Right cardiac atrium (tissue), 5 donors: ENCODE data around the gene FNDC3B. TPM values are rescaled to one million over a fixed set of nuclear protein-coding genes. Genes with fewer than 3 reads are reported as not detected.
A peak's percentile ranks its signal among the peaks of the same experiment; 100 is the strongest.

Experiments used
- ATAC-seq, 2 donors: fragments of 200-7000 bp; cut with Tn5 transposase; one replicate each; pipeline versions ENCODE4 v1.8.0 to v1.9.1; 2020; ENCODE audit warnings: moderate library complexity in 2 of 2, mild to moderate bottlenecking in 1 of 2
- DNase-seq, 3 donors: peaks; one replicate each; pipeline ENCODE4 v3.0.0-alpha.2; 2020
- H3K27ac ChIP-seq: one replicate; pipeline ENCODE4 v1.5.1; 2013; ENCODE audit warnings: mild to moderate bottlenecking, low read length, control low read depth, moderate library complexity
- H3K27me3 ChIP-seq: one replicate; pipeline ENCODE4 v1.6.1; 2013; ENCODE audit not compliant: control insufficient read depth, insufficient read depth
- H3K4me1 ChIP-seq: one replicate; pipeline ENCODE4 v1.6.1; 2013; ENCODE audit warnings: low read length; ENCODE audit not compliant: control insufficient read depth, insufficient read depth
- H3K4me3 ChIP-seq: one replicate; pipeline ENCODE4 v1.5.1; 2013; ENCODE audit warnings: low read length, control low read depth
- H3K9me3 ChIP-seq: one replicate; pipeline ENCODE4 v1.6.1; 2013; ENCODE audit warnings: low read length; ENCODE audit not compliant: control insufficient read depth
- WGBS: extraction: QIAGEN DNeasy Blood & Tissue Kit; methylation state at CpG from one replicate; pipeline ENCODE4 v1.1.7; 2013; 5-methylcytosine and 5-hydroxymethylcytosine counted together
- intact Hi-C, 4 donors: fragments of 100-400 bp; cut with DNase I; formaldehyde crosslinking; loops; one replicate each; pipeline versions ENCODE4 v1.11.0 to v1.14.0; 2022 to 2023
- polyA plus RNA-seq: library from polyadenylated mRNA; stranded (reverse); fragments of 200-250 nt; gene quantifications from one replicate; pipeline ENCODE4 v1.2.3, GENCODE V29; 2013
- total RNA-seq, 4 donors: library from RNA; stranded (reverse); fragmentation: NEBNext Ultra II Directional; extraction: Animal tissue kit (Norgen Biotek cat#: 25700); gene quantifications; one replicate each; pipeline ENCODE4 v1.2.1, GENCODE V29; 2021
- donor health status: healthy with polysubstance abuse.
- donor health status: DM: no; HTN: yes; CAD: no.
- donor health status: DM: no; HTN: no; CAD: no.
- donor health status: DM: no; HTN: yes; CAD: no; lungs with severe emphysema.
- donor health status: DM: yes; HTN: yes; CAD: no.

Gene FNDC3B
- total and polyA plus RNA-seq, 5 donors: 15.8 to 117 (median 83.0) TPM

DNA sequence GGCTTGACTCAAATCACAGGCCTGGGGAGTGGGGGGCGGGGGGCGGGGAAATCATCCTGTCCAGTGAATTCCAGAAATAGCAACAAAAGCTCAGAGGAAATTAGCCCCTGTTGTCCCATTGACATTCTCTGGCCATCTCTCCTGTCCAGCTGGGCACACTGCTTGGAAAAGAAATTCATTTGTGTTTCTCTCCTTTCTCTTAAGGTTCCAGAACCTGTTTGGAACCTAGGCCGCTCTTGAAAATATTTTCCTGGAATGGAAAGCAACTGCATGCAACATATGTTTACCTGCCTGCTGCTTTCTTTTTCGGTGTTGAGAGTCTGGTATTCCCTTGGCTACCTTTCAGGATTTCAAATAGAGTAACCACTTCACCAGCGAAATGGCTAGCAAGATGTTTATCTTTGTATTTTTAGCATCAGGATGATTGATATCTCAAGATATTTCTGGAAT, 239.8 kb downstream of the FNDC3B start:
- no peak overlapping the region for H3K27ac ChIP-seq
- DNase-seq (no peak), ATAC-seq (no peak)
- no peak overlapping the region for H3K4me3 ChIP-seq
- intact Hi-C loops: no loop called here
- 33% methylated on average over 5 of the region's 5 CpGs for WGBS
- peaks cover 7% of the 10 kb centered on the region for H3K4me1 ChIP-seq
- H3K9me3 ChIP-seq: no peaks in the 10 kb centered on the region
- no peaks in the 10 kb centered on the region for H3K27me3 ChIP-seq

DNA sequence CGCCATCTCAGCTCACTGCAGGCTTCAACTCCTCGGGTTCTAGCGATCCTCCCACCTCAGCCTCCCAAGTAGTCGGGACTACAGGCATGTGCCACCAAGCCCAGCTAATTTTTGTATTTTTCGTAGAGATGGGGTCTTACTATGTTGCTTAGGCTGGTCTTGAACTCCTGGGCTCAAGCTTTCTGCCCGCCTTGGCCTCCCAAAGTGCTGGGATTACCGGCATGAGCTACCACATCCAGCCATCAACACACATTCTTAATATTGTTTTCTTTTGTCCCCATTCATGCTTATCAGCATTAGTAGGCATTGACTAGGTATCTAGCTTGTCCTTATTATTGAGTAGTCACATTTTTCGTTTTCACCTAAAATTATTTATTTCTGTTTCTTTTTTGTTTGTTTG, 240.6 kb downstream of the FNDC3B start:
- peaks cover 5% of the 10 kb centered on the region for H3K4me1 ChIP-seq
- intact Hi-C loops: loop anchor here in 1 of 4 donors (10.0 kb wide), 1 partner anchor 235 kb away; no protein-coding TSS in a partner anchor
- H3K27me3 ChIP-seq: no peaks in the 10 kb centered on the region
- DNase-seq (no peak), ATAC-seq (no peak)
- H3K9me3 ChIP-seq: no peaks in the 10 kb centered on the region
- WGBS: 86% methylated on average over 8 of the region's 8 CpGs
- H3K4me3 ChIP-seq: no peak overlapping the region
- no peak overlapping the region for H3K27ac ChIP-seq

DNA sequence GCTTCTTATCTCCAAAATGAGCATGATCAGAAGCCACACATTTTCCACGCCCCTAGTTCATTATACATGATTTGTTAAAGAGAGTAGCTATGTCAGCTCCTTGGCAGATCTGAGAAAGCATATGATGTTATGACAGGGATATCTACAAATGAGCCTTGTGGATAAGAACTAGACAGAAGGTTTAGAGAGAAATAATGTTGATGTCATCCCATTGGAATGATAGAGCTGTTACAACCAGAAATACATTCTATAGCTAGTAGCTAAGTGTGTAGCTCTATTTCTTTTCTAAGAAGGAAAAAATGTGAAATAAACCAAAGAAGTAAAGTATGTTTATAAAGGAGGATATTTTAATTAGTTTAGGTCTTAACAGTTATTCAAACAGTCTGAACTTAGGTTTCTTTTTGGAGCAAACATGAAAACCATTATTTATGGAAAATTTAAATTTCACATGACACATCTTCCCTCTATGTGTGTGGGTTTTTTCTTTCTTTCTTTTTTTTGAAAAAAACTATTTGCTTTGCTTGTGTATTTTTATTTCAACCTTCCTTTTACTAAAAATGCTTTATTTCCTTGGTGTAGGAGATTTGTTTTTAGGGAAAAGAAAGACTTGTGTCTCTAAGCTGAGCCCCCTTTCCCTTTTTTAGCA, 241.2 kb downstream of the FNDC3B start:
- Histone ChIP-seq H3K4me1 (peaks cover 5% of the 10 kb centered on the region), H3K27me3 (no peaks in the 10 kb centered on the region), H3K4me3 (no peak overlapping the region), H3K27ac (no peak overlapping the region), H3K9me3 (no peaks in the 10 kb centered on the region)
- ATAC-seq (peak in 1 of 2 donors; percentile 42), DNase-seq (no peak)
- intact Hi-C loops: loop anchor here in 1 of 4 donors (10.0 kb wide), 1 partner anchor 236 kb away; no protein-coding TSS in a partner anchor
- WGBS: 58% methylated on average over 1 of the region's 1 CpG

DNA sequence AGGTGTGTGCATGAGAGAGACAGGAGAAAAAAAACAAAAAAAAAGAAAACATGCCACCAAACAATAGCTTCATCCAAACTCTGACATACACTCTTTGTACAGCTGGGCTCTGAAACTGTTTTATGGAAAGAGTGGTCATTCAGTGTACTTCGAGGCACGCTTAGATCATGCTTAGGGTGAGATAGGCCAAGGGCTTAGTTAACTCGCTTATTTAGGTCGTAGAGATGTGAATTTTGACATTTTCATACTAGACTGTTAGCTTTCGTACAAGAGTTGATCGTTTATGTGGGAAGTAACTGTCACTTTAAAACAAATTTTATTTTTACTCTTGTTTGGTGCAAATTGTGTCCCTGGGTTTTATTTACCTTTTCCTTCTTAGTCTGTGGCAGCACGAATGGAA, 242.5 kb downstream of the FNDC3B start:
- 76% methylated on average over 7 of the region's 7 CpGs for WGBS
- no peak overlapping the region for H3K27ac ChIP-seq
- intact Hi-C loops: loop anchor here in 1 of 4 donors (10.0 kb wide), 1 partner anchor 237 kb away; no protein-coding TSS in a partner anchor
- H3K9me3 ChIP-seq: no peaks in the 10 kb centered on the region
- DNase-seq: no peak
- H3K4me1 ChIP-seq: peaks cover 8% of the 10 kb centered on the region
- no peaks in the 10 kb centered on the region for H3K27me3 ChIP-seq
- ATAC-seq: no peak
- H3K4me3 ChIP-seq: no peak overlapping the region

DNA sequence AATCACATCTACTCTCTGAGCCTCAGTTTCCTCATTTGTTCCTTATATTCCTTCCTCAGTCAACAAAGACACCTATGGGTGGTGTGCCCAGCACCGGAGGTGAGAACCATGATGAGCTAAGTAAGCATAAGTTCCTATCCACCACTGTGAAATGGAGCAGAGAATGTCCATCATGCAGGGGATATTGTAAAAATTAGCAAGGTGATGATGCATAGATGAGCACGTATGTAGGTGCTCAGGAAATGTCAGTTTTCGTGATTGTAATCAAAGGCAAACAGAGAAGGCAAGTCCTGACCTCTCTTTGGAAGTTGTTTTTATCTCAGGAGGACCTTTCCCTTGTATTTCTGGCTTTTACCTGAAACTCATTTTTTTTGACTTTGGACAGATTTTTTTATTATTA, 243.5 kb downstream of the FNDC3B start:
- Histone ChIP-seq H3K27me3 (no peaks in the 10 kb centered on the region), H3K27ac (no peak overlapping the region), H3K4me1 (peaks cover 12% of the 10 kb centered on the region), H3K9me3 (no peaks in the 10 kb centered on the region), H3K4me3 (no peak overlapping the region)
- 94% methylated on average over 3 of the region's 3 CpGs for WGBS
- ATAC-seq (no peak), DNase-seq (no peak)
- intact Hi-C loops: loop anchor here in 1 of 4 donors (10.0 kb wide), 1 partner anchor 238 kb away; no protein-coding TSS in a partner anchor

DNA sequence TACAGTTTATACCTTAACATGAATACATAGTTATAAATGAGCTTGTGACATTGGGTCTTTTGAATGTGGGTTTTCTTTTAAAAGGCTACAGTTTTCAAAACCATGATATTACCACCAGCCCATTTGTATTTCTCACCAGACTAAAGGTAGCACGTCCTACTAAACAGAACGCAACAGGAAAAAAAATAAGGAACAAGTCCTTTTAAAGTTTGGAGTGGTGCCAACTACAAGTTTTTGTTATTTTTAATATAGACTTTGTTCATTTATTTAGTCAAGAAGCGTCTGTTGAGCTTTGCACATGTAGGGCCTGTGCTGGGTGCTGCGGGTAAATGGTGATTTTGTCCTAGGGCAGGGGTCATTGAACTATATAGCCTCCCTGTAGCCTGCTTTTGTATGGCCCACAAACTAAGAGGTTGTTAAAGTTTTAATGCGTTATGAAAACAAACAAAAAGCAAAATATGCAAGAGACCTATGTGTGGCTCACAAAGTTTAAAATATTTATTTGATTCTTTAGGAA, 244.5 kb downstream of the FNDC3B start:
- no peaks in the 10 kb centered on the region for H3K27me3 ChIP-seq
- intact Hi-C loops: loop anchor here in 1 of 4 donors (10.0 kb wide), 1 partner anchor 239 kb away; no protein-coding TSS in a partner anchor
- WGBS: 65% methylated on average over 5 of the region's 5 CpGs
- no peaks in the 10 kb centered on the region for H3K9me3 ChIP-seq
- peaks cover 12% of the 10 kb centered on the region for H3K4me1 ChIP-seq
- DNase-seq (no peak), ATAC-seq (no peak)
- H3K27ac ChIP-seq: no peak overlapping the region
- no peak overlapping the region for H3K4me3 ChIP-seq

DNA sequence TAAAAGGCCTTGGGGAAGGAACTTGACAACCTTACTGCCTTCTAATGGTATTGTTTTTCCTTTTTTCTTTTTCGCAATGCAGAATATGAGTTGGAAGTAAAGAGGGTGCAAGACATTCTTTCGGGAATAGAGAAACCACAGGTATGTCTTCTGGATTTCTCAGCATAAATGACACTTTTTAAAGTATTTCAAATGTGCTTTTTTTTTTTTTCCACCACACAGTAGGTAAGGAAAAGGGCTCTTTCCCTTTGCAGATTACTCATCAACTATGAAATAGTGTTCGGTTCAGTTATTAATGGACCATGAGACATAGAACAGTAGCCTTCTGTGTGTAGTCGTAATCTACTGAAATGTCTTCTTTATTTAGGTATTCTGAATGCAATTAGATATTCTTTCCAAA, 246.5 kb downstream of the FNDC3B start:
- no peak overlapping the region for H3K27ac ChIP-seq
- ATAC-seq: no peak
- intact Hi-C loops: loop anchor here in 1 of 4 donors (10.0 kb wide), 1 partner anchor 241 kb away; no protein-coding TSS in a partner anchor

DNA sequence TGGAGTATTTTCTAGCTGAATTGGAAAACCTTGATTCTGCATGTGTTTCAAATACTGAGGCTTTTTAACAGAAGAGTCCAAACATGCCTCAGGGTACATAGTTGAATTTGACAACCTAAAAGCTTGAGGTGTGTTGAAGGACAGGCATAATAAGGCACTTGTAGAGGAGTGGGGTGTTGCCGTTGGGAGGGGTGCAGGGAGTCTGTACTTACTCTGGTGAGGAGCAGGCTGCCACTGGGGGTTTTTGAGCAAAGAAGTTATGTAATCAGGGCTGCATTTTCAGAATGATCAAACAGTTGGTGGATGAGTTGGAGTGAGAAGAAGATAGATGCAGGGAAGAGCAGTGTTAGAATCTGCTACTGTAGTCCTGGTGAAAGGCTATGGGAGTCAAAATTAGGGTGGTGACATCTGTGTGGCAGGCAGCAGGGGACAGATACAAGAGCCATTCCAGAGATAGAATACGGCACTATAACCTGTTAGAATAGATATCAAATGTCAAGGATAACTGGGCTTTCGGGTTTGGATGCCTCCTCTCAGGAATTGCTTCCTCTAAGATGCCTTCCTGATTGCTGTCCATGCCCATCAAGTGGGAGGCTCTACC, 247.3 kb downstream of the FNDC3B start:
- ATAC-seq (peak; percentile 57 to 81), DNase-seq (no peak)
- Histone ChIP-seq H3K27me3 (no peaks in the 10 kb centered on the region), H3K4me1 (peaks cover 11% of the 10 kb centered on the region), H3K9me3 (no peaks in the 10 kb centered on the region), H3K4me3 (no peak overlapping the region), H3K27ac (peak overlapping the region; percentile 95)
- intact Hi-C loops: loop anchor here in 1 of 4 donors (10.0 kb wide), 1 partner anchor 242 kb away; no protein-coding TSS in a partner anchor
- 44% methylated on average over 3 of the region's 3 CpGs for WGBS

More for the DNA sequence above, 246.5 kb downstream of the FNDC3B start:
- WGBS: 91% methylated on average over 4 of the region's 4 CpGs
- Histone ChIP-seq H3K9me3 (no peaks in the 10 kb centered on the region), H3K4me3 (no peak overlapping the region), H3K27me3 (no peaks in the 10 kb centered on the region), H3K4me1 (peaks cover 11% of the 10 kb centered on the region)
- DNase-seq: no peak

DNA sequence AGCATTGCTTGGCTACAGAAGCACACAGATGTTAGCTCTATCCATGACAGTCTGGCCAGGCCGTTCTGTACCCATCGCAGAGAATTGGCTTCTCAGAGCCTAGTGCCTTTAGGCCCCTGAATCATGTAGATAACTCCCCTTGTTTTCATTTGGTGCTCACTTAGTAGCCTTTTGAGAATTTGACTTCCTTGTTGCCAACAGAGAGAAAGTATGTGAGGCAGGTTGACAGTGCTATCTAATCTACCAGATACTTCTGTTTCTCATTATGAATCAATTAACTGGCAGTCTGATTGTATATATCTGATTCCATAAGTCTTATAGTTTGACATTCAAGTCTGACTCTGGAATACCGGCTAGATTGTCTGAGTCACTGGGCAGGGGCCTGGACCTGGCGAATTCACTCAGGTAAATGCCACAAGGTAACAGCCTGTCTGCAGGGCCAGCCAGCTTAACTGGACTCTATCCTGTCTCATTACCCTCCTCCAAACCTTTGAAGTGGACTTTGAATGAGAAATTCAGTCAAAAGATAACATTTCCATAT, 248.6 kb downstream of the FNDC3B start:
- Histone ChIP-seq H3K27me3 (no peaks in the 10 kb centered on the region), H3K4me1 (peaks cover 15% of the 10 kb centered on the region), H3K4me3 (no peak overlapping the region), H3K27ac (peak overlapping the region; percentile 85), H3K9me3 (no peaks in the 10 kb centered on the region)
- DNase-seq (peak in 1 of 3 donors; percentile 57), ATAC-seq (peak; percentile 67 to 85)
- intact Hi-C loops: loop anchor here in 1 of 4 donors (10.0 kb wide), 1 partner anchor 243 kb away; no protein-coding TSS in a partner anchor
- WGBS: 58% methylated on average over 4 of the region's 4 CpGs

DNA sequence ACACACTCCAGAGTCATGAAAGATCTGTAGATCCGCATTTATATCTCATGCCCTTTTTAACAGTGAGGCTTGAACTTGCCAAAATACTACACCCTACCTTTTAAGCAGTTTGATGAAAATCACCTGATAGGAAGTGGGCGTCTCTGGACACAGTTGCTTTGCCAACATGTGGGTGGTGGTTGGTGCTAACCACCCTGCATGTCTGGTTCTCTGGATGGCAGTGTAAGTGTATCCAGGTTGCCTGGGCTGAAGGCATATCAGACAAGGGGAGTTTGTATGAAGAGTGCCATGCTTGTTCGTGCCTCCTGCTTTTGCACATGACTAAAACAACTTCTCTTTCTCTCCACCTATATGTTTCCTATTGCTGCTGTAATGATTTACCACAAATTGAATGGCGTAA, 249.3 kb downstream of the FNDC3B start:
- DNase-seq (no peak), ATAC-seq (no peak)
- H3K4me3 ChIP-seq: no peak overlapping the region
- peak overlapping the region; percentile 33 for H3K27ac ChIP-seq
- intact Hi-C loops: loop anchor here in 1 of 4 donors (10.0 kb wide), 1 partner anchor 244 kb away; no protein-coding TSS in a partner anchor
- H3K27me3 ChIP-seq: no peaks in the 10 kb centered on the region
- WGBS: 78% methylated on average over 4 of the region's 4 CpGs
- no peaks in the 10 kb centered on the region for H3K9me3 ChIP-seq
- H3K4me1 ChIP-seq: peaks cover 15% of the 10 kb centered on the region
